Fibroblast of skin of back (primary cell): Measurements from ENCODE around the gene CACNG5. TPM values are rescaled to one million over a fixed set of nuclear protein-coding genes. Genes with fewer than 3 reads are reported as not detected.

Experiments
- DNase-seq: peaks from one replicate; pipeline ENCODE4 v3.0.0-alpha.2; 2013
- polyA plus RNA-seq, 2 experiments: library from polyadenylated mRNA; unstranded; fragments of 120-200 nt; gene quantifications; one replicate each; pipeline ENCODE4 v1.2.1, GENCODE V29; 2013; ENCODE audit not compliant: insufficient read length in 2 of 2

CACNG5 gene, protein sequence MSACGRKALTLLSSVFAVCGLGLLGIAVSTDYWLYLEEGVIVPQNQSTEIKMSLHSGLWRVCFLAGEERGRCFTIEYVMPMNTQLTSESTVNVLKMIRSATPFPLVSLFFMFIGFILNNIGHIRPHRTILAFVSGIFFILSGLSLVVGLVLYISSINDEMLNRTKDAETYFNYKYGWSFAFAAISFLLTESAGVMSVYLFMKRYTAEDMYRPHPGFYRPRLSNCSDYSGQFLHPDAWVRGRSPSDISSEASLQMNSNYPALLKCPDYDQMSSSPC
- not detected for polyA plus RNA-seq (2013, experiment 1 of 2; ENCODE audit: insufficient read length)
- polyA plus RNA-seq (2013, experiment 2 of 2; ENCODE audit: insufficient read length): not detected

DNA sequence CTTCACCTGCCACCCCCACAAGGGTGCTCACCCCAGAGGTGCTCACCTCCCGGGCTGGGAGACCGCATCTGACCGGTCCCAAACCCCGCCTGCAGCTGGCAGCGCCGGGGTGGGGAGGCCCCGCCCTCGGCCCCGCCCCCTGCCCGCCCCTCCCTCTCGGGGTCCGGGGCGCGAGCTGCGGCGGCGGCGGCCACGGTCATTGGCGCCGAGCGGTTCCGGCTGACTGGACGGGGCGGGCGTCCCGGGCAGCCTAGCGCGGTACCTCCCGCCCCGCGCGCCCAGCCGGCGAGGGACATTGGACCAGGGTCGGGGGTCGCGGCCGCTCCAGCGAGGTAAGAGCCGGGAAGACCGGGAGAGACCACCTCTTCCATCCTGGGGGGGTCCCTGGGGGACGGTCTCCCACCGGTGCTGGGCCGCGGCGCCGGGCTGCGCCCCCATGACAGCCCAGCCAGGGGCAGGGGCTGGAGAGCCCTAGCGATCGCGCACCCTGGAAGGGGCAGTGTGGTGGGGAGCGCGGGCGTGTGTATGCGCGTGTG lies at the start of gene CACNG5:
CACNG5 (plus strand) TSS at position 199 of the 536 bp plus-strand sequence. CDS start 42,216 bp downstream, outside the sequence.
- no peak for DNase-seq

DNA sequence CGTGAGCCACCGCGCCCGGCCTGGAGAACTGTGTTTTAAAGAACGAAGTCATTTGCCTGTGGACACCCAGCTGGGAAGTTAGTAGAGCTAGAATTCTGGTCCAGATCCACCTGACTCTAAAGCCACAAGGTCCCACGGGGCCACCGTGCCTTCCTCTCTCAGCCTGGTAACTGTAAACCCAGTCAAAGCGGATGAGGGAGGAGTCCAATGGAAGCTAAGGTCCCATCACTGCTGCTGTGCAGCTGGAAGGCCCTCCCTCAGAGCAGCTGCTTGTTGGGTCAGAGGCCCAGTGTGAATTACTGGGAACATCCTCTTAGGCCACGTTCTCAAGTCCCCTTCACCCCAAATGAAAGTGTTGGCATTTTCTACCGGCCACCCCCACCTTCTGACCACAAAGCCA lies 48.8 kb upstream of the CACNG5 start:
- DNase-seq: no peak

DNA sequence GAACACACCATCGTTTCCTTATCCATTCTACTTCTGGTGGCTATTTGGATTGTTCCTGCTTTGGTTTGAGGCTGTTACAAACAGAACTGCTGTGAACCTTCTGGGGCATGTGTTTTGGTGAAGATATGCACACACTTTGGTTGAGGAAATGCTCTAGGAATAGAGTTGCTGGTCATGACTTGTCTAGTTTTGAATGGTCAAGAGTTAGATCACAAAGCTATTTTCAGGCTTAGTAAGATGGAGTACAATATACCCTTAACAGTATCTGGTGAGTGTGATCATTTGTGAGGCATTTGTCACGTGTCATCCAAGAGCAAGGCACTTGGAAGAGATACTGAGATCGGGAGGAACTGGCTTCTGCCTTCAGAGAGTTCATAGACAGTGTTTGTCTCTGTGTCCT lies 47.0 kb upstream of the CACNG5 start:
- no peak for DNase-seq

DNA sequence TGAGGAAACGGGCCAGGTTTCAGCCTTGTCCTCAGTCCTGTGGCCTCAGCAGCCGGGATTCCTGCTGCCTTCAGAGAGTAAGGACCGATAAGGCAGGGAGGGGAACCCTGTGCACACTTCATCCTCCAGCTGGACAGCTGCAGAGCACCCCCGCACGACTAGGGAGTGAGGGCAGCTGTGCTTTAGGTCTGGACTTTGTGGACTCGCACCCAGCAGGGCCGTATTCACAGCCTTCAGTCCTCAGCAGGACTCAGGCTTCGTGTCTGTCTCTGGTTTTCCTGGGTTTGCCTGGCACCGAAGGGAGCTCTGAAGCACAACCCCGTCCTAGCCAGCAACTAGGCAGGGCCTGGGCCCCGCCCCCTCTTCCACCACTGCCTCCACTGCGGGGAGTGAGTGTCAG lies 45.8 kb upstream of the CACNG5 start:
- no peak for DNase-seq

DNA sequence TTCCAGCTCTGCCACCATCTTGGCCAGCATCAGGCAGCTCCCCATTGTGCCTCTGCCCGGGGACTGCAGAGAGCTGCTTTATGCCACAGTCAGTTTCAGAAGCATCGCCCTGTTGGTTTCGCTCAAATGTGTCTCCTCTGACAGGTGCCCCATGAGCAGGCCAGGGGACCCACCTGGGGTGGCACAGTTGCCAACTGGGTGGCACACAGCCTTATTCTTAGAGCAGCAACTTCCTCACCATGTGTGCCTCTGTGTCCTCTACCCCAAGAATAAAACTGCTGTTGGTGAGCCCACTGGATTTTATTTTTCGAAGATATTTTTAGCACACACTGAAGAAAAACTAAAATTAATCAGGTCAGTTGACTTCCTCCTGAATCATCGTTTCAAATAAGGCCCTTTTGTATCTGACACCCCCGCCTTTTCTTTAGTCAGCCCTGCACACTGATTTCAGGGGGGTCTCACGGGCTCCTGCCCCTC lies 44.9 kb upstream of the CACNG5 start:
- DNase-seq: no peak

DNA sequence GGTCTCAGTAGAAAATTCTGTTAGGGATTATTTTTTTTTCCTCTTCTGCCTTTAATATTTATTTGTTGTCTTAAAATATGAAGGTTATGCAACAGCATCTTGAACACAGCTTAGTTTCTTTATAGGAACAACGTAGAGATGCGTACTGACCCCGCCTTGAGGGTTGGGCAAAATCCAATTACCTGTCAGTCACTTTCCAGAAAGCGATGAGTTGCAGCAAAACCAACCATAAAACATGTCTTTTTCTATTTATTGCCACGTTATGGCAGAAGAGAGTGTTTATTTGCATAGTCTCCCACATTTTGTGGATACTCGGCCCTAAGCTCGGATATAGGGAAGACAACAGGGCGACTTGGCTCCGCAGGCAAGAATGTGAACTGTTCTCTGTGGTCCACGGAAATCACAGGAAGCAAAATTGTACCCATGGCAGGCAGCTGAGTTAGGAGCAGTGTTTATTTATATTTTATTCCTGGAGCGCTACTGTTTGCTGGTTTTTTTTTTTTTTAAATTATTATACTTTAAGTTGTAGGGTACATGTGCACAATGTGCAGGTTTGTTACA lies 44.3 kb upstream of the CACNG5 start:
- DNase-seq: no peak

DNA sequence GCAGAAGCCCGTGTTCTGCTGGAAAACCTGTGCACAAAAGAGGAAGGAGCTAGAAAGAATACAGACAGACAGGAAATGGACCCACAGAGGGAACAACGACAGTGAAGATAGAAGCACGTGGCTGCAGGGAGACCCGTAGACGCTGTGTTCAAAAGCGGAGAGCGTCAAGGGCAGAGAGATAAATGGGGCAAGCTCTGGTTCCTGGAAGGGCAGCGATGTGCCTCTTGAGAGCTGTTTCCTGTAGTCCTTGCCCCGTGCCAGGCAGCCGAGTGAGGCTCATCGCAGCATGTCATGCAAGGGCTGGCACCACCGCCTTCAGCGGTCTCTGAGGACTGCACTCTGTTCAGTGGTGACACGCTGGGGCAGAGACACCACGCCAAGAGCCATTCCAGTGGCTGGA lies 43.6 kb upstream of the CACNG5 start:
- DNase-seq: no peak

DNA sequence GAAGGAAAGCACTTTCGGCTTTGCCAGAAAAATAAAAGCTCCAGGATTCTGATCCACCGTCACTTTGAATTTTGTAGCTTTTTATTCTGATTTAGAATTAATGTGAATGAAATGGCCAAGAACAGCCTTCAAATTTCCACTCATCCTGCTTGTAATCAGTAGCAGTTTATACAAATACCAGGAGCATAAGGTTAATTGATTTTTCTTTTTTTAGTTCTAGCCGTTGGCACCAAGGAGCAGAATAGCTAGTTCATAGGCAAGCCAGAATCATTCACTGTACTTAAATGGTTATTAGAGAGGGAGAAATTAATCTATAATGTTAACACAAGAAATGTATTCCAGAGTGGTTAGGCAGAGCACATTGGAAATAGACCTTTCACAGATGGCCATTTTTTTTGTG lies 41.1 kb upstream of the CACNG5 start:
- DNase-seq: no peak

DNA sequence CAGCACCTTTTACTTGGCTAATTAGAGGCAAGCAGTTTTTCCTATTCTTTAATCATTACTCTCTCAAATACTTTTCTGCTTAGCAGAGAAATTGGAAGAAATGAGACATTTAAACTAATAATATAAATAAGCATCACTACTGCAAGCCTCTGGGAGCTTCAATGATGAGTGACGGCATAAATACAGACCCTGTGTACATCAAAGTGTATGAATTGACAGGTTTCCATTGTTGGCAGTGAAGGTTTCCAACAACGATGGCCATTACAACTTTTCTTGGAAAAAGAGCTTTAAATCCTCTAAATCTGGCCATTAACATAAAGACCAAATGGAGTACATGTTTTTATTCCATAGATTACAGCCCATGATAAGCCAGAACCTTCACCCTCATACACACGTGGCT lies 39.4 kb upstream of the CACNG5 start:
- DNase-seq: no peak

DNA sequence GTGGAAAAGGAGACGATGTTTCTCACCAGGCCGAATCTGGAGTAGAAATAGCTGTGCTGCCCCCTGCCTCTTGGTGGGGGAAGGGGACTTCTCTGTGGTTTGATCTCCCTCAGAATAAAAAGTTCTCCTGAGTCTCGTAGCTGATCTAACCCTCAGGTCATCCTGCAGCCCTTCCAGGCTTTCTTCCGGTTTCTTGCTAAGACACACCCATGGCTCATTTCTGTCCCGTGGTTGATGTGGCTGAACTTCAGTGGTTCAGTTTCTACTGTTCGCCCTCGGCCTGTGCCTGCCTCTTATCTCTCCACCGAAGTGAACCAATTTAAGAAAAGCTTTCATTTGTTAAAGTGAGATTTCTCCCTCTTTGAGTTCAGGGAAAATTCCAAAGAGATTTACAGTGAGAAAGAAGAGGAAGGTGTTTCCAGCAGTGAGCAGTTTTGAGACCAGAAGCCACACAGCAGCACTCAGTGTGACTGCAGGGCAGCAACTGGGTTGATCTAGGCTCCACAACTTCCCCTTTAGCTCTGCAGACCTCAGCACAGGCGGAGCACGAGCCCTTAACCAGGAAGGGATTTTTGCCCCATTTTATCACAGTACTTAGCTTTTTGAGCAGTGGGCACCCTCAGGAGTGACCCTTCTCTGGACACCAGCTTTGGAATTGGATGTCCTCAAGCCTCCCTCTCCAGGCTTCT lies 34.9 kb upstream of the CACNG5 start:
- DNase-seq: no peak

DNA sequence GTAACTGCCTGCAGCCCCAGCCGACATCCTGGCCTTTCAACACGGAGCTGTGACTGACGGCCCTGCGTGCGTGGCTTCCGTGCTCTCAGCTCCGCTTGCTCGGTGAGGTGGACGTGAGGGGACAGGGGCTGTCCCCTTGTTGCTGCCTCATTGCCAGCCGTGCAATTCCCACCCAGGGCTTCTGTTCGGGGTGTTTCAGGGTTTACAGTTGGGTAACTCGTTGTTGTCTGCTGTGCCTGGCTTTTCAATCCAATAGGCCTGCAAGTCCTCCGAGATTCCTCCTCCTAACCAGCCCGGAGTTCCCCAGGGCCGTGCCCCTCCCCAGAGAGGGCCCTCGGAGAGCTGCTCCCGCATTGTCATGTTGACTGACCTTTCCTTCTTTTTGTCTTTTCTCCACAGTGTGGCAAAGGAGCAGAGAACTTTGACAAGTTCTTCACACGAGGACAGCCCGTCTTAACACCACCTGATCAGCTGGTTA lies 31.4 kb upstream of the CACNG5 start:
- no peak for DNase-seq

DNA sequence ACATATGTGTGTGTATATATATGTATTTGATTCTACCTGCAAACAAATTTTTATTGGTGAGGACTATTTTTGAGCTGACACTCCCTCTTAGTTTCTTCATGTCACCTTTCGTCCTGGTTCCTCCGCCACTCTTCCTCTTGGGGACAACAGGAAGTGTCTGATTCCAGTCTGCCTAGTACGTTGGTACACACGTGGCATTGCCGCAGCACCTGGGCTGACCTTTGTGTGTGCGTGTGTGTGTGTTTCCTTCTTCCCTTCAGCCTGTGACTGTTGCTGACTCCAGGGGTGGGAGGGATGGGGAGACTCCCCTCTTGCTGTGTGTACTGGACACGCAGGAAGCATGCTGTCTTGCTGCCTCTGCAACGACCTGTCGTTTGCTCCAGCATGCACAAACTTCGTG lies 29.4 kb upstream of the CACNG5 start:
- no peak for DNase-seq

DNA sequence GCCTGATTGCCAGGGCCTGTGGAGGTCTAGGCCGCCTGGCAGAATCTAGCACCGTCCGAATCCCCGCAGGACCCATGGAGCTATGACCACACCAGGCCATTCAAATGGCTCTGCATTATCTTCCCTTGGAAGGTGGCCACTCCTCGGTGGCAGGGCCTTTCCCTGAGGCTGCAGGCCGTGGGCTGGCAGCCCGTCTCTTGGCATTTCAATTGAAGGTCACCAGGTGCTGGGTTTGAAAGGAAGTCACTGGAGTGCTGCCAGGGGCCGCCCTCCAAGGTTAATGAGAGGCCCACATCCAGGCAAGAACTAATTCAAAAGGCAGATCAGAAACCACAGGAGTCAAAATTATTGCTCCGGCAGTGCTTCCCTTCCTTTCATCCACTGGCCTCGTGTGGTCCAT lies 27.7 kb upstream of the CACNG5 start:
- DNase-seq: no peak

DNA sequence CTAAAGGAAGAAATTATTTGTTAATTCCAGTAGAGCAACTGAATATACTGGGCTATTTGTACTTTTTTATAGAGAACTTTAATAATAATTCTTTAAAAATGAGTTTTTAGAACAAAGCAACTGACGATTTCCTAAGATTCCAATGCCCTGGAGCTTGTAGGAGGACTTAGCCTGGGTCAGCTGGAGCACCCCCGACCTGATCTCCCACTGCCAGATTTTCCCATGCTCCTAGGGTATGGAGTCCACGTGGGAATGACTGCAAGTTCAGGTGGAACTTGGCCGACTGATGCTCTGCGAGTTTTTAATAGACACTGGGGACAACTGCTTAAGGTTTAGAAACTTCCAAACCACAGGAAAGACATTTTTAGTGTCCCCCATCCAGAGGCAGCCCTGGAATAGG lies 25.5 kb upstream of the CACNG5 start:
- no peak for DNase-seq

DNA sequence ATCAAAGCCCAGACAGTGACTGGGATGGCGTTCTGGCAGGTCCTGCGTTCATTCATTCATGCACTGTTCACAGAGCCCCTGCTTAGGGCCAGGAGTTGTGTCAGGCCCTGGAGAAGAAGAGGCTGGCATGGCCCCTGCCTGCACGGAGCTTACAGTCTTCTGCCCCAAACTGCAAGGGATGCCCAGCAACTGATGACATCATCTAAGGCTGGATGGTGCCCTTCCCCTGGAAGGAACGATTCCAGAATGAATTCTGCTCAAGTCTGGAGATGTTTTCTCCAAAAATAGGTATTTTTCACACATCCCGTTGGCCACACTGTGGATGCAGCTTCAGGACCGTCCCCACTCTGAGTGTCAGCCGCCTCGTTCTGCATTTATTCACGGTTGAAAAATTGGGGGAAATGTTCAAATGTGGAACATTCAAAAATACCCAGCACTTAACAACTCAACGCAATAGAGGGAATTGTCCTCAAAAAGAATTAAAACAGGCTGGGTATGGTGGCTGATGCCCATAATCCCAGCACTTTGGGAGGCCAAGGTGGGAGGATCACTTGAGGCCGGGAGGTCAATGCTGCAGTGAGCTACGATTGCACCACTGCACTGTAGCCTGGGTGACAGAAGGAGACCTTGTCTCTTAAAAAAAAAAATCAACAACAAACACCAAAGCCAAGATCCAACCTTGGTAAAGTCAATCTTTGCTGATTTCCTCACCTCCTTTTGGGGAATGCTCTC lies 23.8 kb upstream of the CACNG5 start:
- DNase-seq: no peak

DNA sequence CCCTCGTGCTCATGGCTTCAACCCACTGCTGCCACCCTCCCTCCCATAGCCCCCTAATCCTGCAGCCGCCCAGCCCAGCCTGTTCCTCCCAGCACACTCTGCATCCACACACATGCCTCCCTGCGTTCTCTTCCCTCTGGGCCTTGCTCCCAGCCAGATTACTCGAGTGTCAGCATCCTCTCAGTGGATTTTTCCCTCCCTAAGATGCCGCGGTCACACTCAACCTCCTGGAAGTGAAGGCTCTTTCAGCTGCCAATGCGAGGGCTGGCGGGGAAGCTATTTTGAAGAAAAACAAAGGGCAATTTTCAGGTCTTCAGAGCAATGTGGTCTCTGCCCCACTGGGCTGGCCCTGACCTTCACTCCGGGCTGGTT lies 23.2 kb upstream of the CACNG5 start:
- DNase-seq: no peak

DNA sequence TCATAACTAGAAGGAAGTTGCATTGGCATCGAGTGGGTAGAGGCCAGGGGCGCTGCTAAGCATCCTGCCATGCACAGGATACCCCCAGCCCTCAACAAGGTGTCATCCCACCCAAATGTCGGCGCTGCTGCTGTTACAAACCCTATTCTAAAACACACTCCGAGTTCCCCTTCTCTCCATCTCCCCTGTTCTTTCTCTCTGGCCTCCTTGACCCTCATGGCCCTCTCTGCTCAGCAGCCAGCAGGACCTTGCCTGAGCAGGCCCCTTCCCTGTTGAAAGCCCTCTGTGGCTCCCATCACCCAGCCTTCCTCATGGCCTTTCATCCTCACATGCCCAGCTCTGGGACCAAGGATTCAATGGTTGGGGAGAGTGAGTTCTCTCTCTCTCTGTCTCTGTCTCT lies 22.3 kb upstream of the CACNG5 start:
- no peak for DNase-seq

DNA sequence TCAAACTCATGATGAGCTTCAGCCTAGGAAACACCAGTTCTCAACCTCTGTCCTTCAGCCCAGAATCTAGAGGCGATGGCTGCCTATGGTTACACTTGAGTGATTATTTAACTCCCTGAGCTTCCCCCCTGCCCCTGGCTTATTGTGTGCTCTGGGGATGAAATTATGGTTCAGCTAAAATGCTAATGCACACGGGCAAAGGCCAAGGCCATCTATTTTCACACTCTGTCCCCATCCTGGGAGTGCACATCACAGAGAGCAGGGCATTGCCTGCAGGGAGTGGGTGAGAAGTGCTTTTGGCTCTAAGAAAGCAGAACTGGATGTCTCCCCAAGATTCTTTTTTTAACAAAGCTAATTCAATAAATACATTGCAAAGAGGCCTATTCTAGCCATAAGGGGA lies 21.6 kb upstream of the CACNG5 start:
- DNase-seq: no peak

DNA sequence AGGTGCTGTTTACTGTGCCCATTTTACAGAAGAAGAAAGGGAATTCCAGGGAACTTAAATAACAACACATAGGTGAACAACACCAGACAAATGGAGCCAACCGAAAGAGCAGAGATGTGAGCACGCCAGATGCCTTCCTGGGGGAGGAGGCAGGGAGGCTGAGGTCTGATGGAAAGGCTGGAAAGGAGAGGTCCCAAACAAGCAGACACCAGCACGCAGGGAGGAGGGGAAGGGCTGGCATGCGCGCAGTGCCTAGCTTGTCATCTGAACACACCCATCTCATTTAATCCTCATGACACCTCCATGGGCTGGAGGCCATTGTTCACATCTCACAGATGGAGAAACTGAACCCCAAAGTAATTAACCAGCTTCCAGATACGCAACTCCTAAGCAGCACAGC lies 20.9 kb upstream of the CACNG5 start:
- no peak for DNase-seq

DNA sequence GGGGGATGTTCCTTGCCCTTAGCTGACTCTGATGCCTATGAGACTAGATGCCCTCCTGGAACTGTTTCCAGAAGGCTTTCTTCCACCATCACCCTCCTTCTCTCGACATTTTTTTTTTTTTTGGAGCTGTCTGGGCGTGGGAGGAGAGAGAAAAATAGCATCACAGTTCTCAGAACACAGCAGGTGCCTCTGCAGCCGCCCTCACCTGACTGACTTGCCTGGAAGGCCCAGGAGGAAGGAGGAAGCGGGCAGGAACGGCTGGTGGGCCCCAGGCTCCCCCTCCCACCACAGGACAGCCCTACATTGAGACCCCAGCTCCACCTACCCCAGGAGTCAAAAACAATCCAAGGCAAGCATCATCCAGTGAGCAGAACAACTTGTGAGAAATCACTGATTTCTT lies 20.3 kb upstream of the CACNG5 start:
- DNase-seq: no peak

DNA sequence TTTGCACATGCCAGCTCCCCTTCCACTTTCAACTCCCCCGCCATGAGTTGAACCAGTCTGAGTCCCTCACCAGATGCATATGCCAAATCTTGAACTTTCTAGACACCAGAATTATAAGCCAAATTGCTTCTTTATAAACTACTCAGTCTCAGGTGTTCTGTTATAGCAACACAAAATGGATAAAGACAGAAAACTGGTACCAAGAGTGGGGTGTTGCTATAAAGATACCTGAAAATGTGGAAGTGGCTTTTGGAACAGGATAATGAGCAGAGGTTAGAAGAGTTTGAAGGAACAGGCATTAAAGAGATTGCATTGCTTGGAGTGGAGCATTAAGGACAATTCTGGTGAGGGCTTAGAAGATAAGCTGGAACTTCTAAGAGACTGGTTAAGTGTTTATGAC lies 17.2 kb upstream of the CACNG5 start:
- DNase-seq: no peak

DNA sequence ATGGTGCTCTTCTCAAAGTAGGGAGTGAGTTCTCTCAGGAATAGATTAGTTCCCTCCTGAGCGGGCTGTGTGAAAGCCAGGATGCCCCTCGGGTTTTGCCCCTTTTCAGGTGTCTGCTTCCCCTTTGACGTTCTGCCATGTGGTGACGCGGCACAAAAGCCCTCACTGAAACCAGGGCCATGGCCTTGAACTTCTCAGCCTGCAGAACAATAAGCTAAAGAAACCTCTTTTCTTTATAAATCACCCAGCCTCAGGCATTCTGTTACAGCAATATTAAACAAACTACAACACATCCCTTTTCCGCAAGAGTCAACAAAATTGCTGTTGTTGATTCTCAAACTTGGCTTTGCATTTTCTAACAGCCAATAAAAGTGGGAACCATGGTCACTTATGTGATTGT lies 15.5 kb upstream of the CACNG5 start:
- DNase-seq: no peak

DNA sequence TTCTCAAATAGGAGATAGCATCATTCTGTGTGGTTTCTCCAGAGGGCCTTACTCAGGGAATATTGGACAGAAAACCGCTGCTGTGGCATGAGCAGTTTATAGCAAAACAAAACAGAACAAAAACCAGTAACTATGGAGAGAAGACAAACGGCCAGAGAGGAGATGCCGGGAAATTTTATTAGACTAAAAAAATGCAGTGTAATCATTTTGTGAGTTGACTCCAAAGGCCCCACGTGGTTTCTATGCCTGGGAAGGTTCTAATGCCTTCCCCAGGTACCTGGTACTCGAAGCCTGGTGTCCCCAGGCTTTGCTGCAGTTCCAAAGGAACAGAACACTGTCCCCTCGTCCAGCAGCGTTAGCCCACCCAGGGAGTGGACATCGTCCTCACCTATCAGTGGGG lies 12.9 kb upstream of the CACNG5 start:
- DNase-seq: no peak
